Activated CD4-positive, alpha-beta T cell treated with anti-CD3 and anti-CD28 coated beads for 24 hours (primary cell): ENCODE results near the gene SSNA1.

ENCODE experiments used
- DNase-seq, 2 donors: peaks; one replicate each; pipeline ENCODE4 v3.0.0-alpha.2; 2020; ENCODE audit warnings: low read depth in 2 of 2

Gene SSNA1

GRCh38 chr9:137182836-137183235, 5.6 kb upstream of the SSNA1 start:
- no peak for DNase-seq

- no peak for DNase-seq
Observed at GRCh38 chr9:137183980-137184595, 4.4 kb upstream of the SSNA1 start.

GRCh38 chr9:137184881-137185660, 3.4 kb upstream of the SSNA1 start:
- DNase-seq, result no peak

- no peak for DNase-seq
Observed at GRCh38 chr9:137185921-137186320, 2.6 kb upstream of the SSNA1 start.

- DNase-seq, result no peak
Observed at GRCh38 chr9:137186385-137186784, 2.1 kb upstream of the SSNA1 start.

- no peak for DNase-seq
Observed at GRCh38 chr9:137187386-137187785, 1.1 kb upstream of the SSNA1 start.

- no peak for DNase-seq
Observed at GRCh38 chr9:137188086-137188489, 388 bp upstream of the SSNA1 start.

GRCh38 chr9:137189297-137190295, 1.1 kb downstream of the SSNA1 start:
- no peak for DNase-seq

GRCh38 chr9:137190315-137190856, 1.9 kb downstream of the SSNA1 start:
- DNase-seq, result no peak

GRCh38 chr9:137191245-137191644, 2.8 kb downstream of the SSNA1 start:
- DNase-seq, result no peak

GRCh38 chr9:137191691-137192447, 3.4 kb downstream of the SSNA1 start:
- no peak for DNase-seq

GRCh38 chr9:137192448-137192780, 3.9 kb downstream of the SSNA1 start:
- DNase-seq, result no peak

GRCh38 chr9:137192859-137193258, 4.4 kb downstream of the SSNA1 start:
- no peak for DNase-seq

- DNase-seq, result no peak
Observed at GRCh38 chr9:137193771-137194170, 5.3 kb downstream of the SSNA1 start.

GRCh38 chr9:137194388-137194787, 5.9 kb downstream of the SSNA1 start:
- DNase-seq, result no peak

GRCh38 chr9:137194909-137195308, 6.4 kb downstream of the SSNA1 start:
- DNase-seq, result no peak

- no peak for DNase-seq
Observed at GRCh38 chr9:137195525-137196220, 7.2 kb downstream of the SSNA1 start.

- no peak for DNase-seq
Observed at GRCh38 chr9:137198051-137198901, 9.8 kb downstream of the SSNA1 start.

- DNase-seq, result no peak
Observed at GRCh38 chr9:137198902-137199283, 10.4 kb downstream of the SSNA1 start.
